GM12878 (cell line): ENCODE measurements around the gene KLRK1. TPM values are rescaled to one million over a fixed set of nuclear protein-coding genes. Genes with fewer than 3 reads are reported as not detected.

Experiments
- polyA plus RNA-seq, 11 experiments: library from polyadenylated mRNA; depleted of rRNA in 4 of 11; unstranded in 6 of 11; stranded (reverse) in 5 of 11; fragments of >200 nt; fragmentation: Nextera tagmentation in 4 of 11; fragmentation: Illumina TruSeq in 1 of 11; extraction: Ambion mirVana in 4 of 11; extraction: Trizol in 1 of 11; gene quantifications; 1 replicate in 1 of 11; 2 replicates in 10 of 11; pipeline versions ENCODE4 v1.2.1 to v1.2.3, GENCODE V29; 2011 to 2016; ENCODE audit warnings: inconsistent platforms in 2 of 11, missing spikeins in 2 of 11, low read depth in 1 of 11
- total RNA-seq, 4 experiments: library from RNA; depleted of rRNA in 3 of 4; stranded (reverse); fragments of >200 nt in 3 of 4; fragmentation: Illumina TruSeq in 1 of 4; extraction: Trizol in 1 of 4; gene quantifications; 2 replicates each; pipeline versions ENCODE4 v1.2.1 to v1.2.3, GENCODE V29; 2013 to 2021

KLRK1 gene
- total and polyA plus RNA-seq, 10 of the 15 experiments (the other 5 are each of a cell fraction or from before 2014, with no cell fraction given), result 0.27 to 2.0 (median 0.99) TPM

Other genes starting within 250 kb of the KLRK1 start
Only the 7 nearest of the 10 such genes appear.
- 2.1 and 3.2 TPM in 2 replicates for gene GABARAPL1, start 177.2 kb downstream of the KLRK1 start, total RNA-seq (2014; rRNA removed)
- 2.0 and 2.4 TPM in 2 replicates for gene GABARAPL1, start 177.2 kb downstream of the KLRK1 start, total RNA-seq (2014; rRNA removed; fragmentation: Illumina TruSeq; extraction: Trizol)
- gene GABARAPL1, start 177.2 kb downstream of the KLRK1 start, total RNA-seq (2021), result 2.7 and 3.6 TPM in 2 replicates
- 0.71 and 0.99 TPM in 2 replicates for gene GABARAPL1, start 177.2 kb downstream of the KLRK1 start, polyA plus RNA-seq (2011; rRNA removed)
- gene GABARAPL1, start 177.2 kb downstream of the KLRK1 start, polyA plus RNA-seq (2014; fragmentation: Illumina TruSeq; extraction: Trizol), result 3.1 and 11.1 TPM in 2 replicates
- under 1 TPM; 0.55 to 0.71 TPM for gene GABARAPL1, start 177.2 kb downstream of the KLRK1 start, polyA plus RNA-seq (2014; fragmentation: Nextera tagmentation; extraction: Ambion mirVana)
- 3.7 and 4.8 TPM in 2 replicates for gene GABARAPL1, start 177.2 kb downstream of the KLRK1 start, polyA plus RNA-seq (2014; rRNA removed)
- under 1 TPM; 0.42 to 0.75 TPM for gene GABARAPL1, start 177.2 kb downstream of the KLRK1 start, polyA plus RNA-seq (2016; fragmentation: Nextera tagmentation; extraction: Ambion mirVana)
- gene KLRD1, start 82.2 kb downstream of the KLRK1 start, total RNA-seq (2014; rRNA removed), result under 0.01 TPM in 2 replicates
- 0.05 TPM in 1 of 2 replicates, not detected in the other for gene KLRD1, start 82.2 kb downstream of the KLRK1 start, total RNA-seq (2014; rRNA removed; fragmentation: Illumina TruSeq; extraction: Trizol)
- 0.21 TPM in 1 of 2 replicates, not detected in the other for gene KLRD1, start 82.2 kb downstream of the KLRK1 start, total RNA-seq (2021)
- 0.39 and 0.50 TPM in 2 replicates for gene KLRD1, start 82.2 kb downstream of the KLRK1 start, polyA plus RNA-seq (2011; rRNA removed)
- 0.03 and 0.63 TPM in 2 replicates for gene KLRD1, start 82.2 kb downstream of the KLRK1 start, polyA plus RNA-seq (2014; fragmentation: Illumina TruSeq; extraction: Trizol)
- gene KLRD1, start 82.2 kb downstream of the KLRK1 start, polyA plus RNA-seq (2014; fragmentation: Nextera tagmentation; extraction: Ambion mirVana), result under 1 TPM; 0.11 to 0.15 TPM
- not detected in 2 replicates for gene KLRD1, start 82.2 kb downstream of the KLRK1 start, polyA plus RNA-seq (2014; rRNA removed)
- under 1 TPM in 1 of 2 experiments, not detected in 1; 0.19 TPM for gene KLRD1, start 82.2 kb downstream of the KLRK1 start, polyA plus RNA-seq (2016; fragmentation: Nextera tagmentation; extraction: Ambion mirVana)
- gene KLRC4, start 19.7 kb upstream of the KLRK1 start, total RNA-seq (2014; rRNA removed), result not detected in 2 replicates
- not detected in 2 replicates for gene KLRC4, start 19.7 kb upstream of the KLRK1 start, total RNA-seq (2014; rRNA removed; fragmentation: Illumina TruSeq; extraction: Trizol)
- gene KLRC4, start 19.7 kb upstream of the KLRK1 start, total RNA-seq (2021), result not detected in 2 replicates
- not detected in 2 replicates for gene KLRC4, start 19.7 kb upstream of the KLRK1 start, polyA plus RNA-seq (2011; rRNA removed)
- 0.07 TPM in 1 of 2 replicates, not detected in the other for gene KLRC4, start 19.7 kb upstream of the KLRK1 start, polyA plus RNA-seq (2014; fragmentation: Illumina TruSeq; extraction: Trizol)
- under 1 TPM in 1 of 2 experiments, not detected in 1; 0.34 TPM for gene KLRC4, start 19.7 kb upstream of the KLRK1 start, polyA plus RNA-seq (2014; fragmentation: Nextera tagmentation; extraction: Ambion mirVana)
- gene KLRC4, start 19.7 kb upstream of the KLRK1 start, polyA plus RNA-seq (2014; rRNA removed), result not detected in 2 replicates
- gene KLRC4, start 19.7 kb upstream of the KLRK1 start, polyA plus RNA-seq (2016; fragmentation: Nextera tagmentation; extraction: Ambion mirVana), result not detected
- 0.60 TPM in 1 of 2 replicates, not detected in the other for gene KLRC3, start 30.6 kb upstream of the KLRK1 start, total RNA-seq (2014; rRNA removed)
- 0.22 TPM in 1 of 2 replicates, not detected in the other for gene KLRC3, start 30.6 kb upstream of the KLRK1 start, total RNA-seq (2014; rRNA removed; fragmentation: Illumina TruSeq; extraction: Trizol)
- not detected in 2 replicates for gene KLRC3, start 30.6 kb upstream of the KLRK1 start, total RNA-seq (2021)
- not detected in 2 replicates for gene KLRC3, start 30.6 kb upstream of the KLRK1 start, polyA plus RNA-seq (2011; rRNA removed)
- gene KLRC3, start 30.6 kb upstream of the KLRK1 start, polyA plus RNA-seq (2014; fragmentation: Illumina TruSeq; extraction: Trizol), result 0.09 TPM in 1 of 2 replicates, not detected in the other
- gene KLRC3, start 30.6 kb upstream of the KLRK1 start, polyA plus RNA-seq (2014; fragmentation: Nextera tagmentation; extraction: Ambion mirVana), result under 1 TPM in 1 of 2 experiments, not detected in 1; 0.09 TPM
- not detected in 2 replicates for gene KLRC3, start 30.6 kb upstream of the KLRK1 start, polyA plus RNA-seq (2014; rRNA removed)
- gene KLRC3, start 30.6 kb upstream of the KLRK1 start, polyA plus RNA-seq (2016; fragmentation: Nextera tagmentation; extraction: Ambion mirVana), result not detected
- gene KLRC2, start 46.0 kb upstream of the KLRK1 start, total RNA-seq (2014; rRNA removed), result not detected in 2 replicates
- gene KLRC2, start 46.0 kb upstream of the KLRK1 start, total RNA-seq (2014; rRNA removed; fragmentation: Illumina TruSeq; extraction: Trizol), result 0.40 TPM in 1 of 2 replicates, not detected in the other
- gene KLRC2, start 46.0 kb upstream of the KLRK1 start, total RNA-seq (2021), result 0.43 TPM in 1 of 2 replicates, not detected in the other
- gene KLRC2, start 46.0 kb upstream of the KLRK1 start, polyA plus RNA-seq (2011; rRNA removed), result 0.19 TPM in 1 of 2 replicates, not detected in the other
- 0.15 and 0.51 TPM in 2 replicates for gene KLRC2, start 46.0 kb upstream of the KLRK1 start, polyA plus RNA-seq (2014; fragmentation: Illumina TruSeq; extraction: Trizol)
- under 1 TPM; 0.16 to 0.20 TPM for gene KLRC2, start 46.0 kb upstream of the KLRK1 start, polyA plus RNA-seq (2014; fragmentation: Nextera tagmentation; extraction: Ambion mirVana)
- not detected in 2 replicates for gene KLRC2, start 46.0 kb upstream of the KLRK1 start, polyA plus RNA-seq (2014; rRNA removed)
- under 1 TPM in 1 of 2 experiments, not detected in 1; 0.35 TPM for gene KLRC2, start 46.0 kb upstream of the KLRK1 start, polyA plus RNA-seq (2016; fragmentation: Nextera tagmentation; extraction: Ambion mirVana)
- 0.11 TPM in 2 replicates for gene KLRC1, start 63.3 kb upstream of the KLRK1 start, total RNA-seq (2014; rRNA removed)
- 0.09 and 0.55 TPM in 2 replicates for gene KLRC1, start 63.3 kb upstream of the KLRK1 start, total RNA-seq (2014; rRNA removed; fragmentation: Illumina TruSeq; extraction: Trizol)
- not detected in 2 replicates for gene KLRC1, start 63.3 kb upstream of the KLRK1 start, total RNA-seq (2021)
- 0.04 and 0.20 TPM in 2 replicates for gene KLRC1, start 63.3 kb upstream of the KLRK1 start, polyA plus RNA-seq (2011; rRNA removed)
- gene KLRC1, start 63.3 kb upstream of the KLRK1 start, polyA plus RNA-seq (2014; fragmentation: Illumina TruSeq; extraction: Trizol), result 0.17 and 0.56 TPM in 2 replicates
- under 1 TPM; 0.15 to 0.60 TPM for gene KLRC1, start 63.3 kb upstream of the KLRK1 start, polyA plus RNA-seq (2014; fragmentation: Nextera tagmentation; extraction: Ambion mirVana)
- gene KLRC1, start 63.3 kb upstream of the KLRK1 start, polyA plus RNA-seq (2014; rRNA removed), result 0.05 and 0.33 TPM in 2 replicates
- gene KLRC1, start 63.3 kb upstream of the KLRK1 start, polyA plus RNA-seq (2016; fragmentation: Nextera tagmentation; extraction: Ambion mirVana), result under 1 TPM; 0.23 to 0.25 TPM
- 1.7 and 1.8 TPM in 2 replicates for gene EIF2S3B, start 115.8 kb upstream of the KLRK1 start, total RNA-seq (2014; rRNA removed)
- gene EIF2S3B, start 115.8 kb upstream of the KLRK1 start, total RNA-seq (2014; rRNA removed; fragmentation: Illumina TruSeq; extraction: Trizol), result 1.6 and 1.7 TPM in 2 replicates
- 0.80 and 1.4 TPM in 2 replicates for gene EIF2S3B, start 115.8 kb upstream of the KLRK1 start, total RNA-seq (2021)
- 1.5 and 2.4 TPM in 2 replicates for gene EIF2S3B, start 115.8 kb upstream of the KLRK1 start, polyA plus RNA-seq (2011; rRNA removed)
- gene EIF2S3B, start 115.8 kb upstream of the KLRK1 start, polyA plus RNA-seq (2014; fragmentation: Illumina TruSeq; extraction: Trizol), result 2.2 and 3.0 TPM in 2 replicates
- gene EIF2S3B, start 115.8 kb upstream of the KLRK1 start, polyA plus RNA-seq (2014; fragmentation: Nextera tagmentation; extraction: Ambion mirVana), result under 1 TPM; 0.29 to 0.34 TPM
- 0.58 and 0.97 TPM in 2 replicates for gene EIF2S3B, start 115.8 kb upstream of the KLRK1 start, polyA plus RNA-seq (2014; rRNA removed)
- gene EIF2S3B, start 115.8 kb upstream of the KLRK1 start, polyA plus RNA-seq (2016; fragmentation: Nextera tagmentation; extraction: Ambion mirVana), result under 1 TPM in 1 of 2 experiments, not detected in 1; 0.18 TPM